Small intestine (tissue), 16 donors: ENCODE data around the gene HSPH1. TPM values are rescaled to one million over a fixed set of nuclear protein-coding genes. Genes with fewer than 3 reads are reported as not detected.

Source experiments
- DNase-seq, 2 donors: peaks; one replicate each; pipeline versions ENCODE4 v3.0.0 to v3.0.0-alpha.2; 2013
- FAIRE-seq: peaks from 2 replicates; lab custom pipeline; 2012; peaks lifted over from hg19 to GRCh38; lab: Jason Lieb, UNC
- H3K27ac ChIP-seq, 3 donors: one replicate each; pipeline ENCODE4 v1.5.1; 2013; ENCODE audit warnings: low read length in 2 of 3, mild to moderate bottlenecking in 2 of 3, control low read depth in 1 of 3, inconsistent platforms in 1 of 3, low read depth in 1 of 3, moderate library complexity in 1 of 3
- H3K27me3 ChIP-seq, 3 donors: one replicate each; pipeline ENCODE4 v1.6.1; 2013; ENCODE audit warnings: low read length in 3 of 3, inconsistent platforms in 1 of 3; ENCODE audit not compliant: control insufficient read depth in 3 of 3, insufficient read depth in 3 of 3
- H3K36me3 ChIP-seq, 3 donors: one replicate each; pipeline ENCODE4 v1.6.1; 2013; ENCODE audit warnings: low read length in 3 of 3, inconsistent platforms in 1 of 3, low read depth in 1 of 3, mild to moderate bottlenecking in 1 of 3, moderate library complexity in 1 of 3; ENCODE audit not compliant: control insufficient read depth in 3 of 3, insufficient read depth in 2 of 3
- H3K4me1 ChIP-seq, 3 donors: one replicate each; pipeline ENCODE4 v1.6.1; 2013; ENCODE audit warnings: low read length in 2 of 3, inconsistent platforms in 1 of 3, low read depth in 1 of 3, mild to moderate bottlenecking in 1 of 3, moderate library complexity in 1 of 3; ENCODE audit not compliant: control insufficient read depth in 3 of 3, insufficient read depth in 2 of 3
- H3K4me3 ChIP-seq, 3 donors: one replicate each; pipeline ENCODE4 v1.5.1; 2013; ENCODE audit warnings: low read length in 3 of 3, control low read depth in 1 of 3, inconsistent platforms in 1 of 3, low read depth in 1 of 3, mild to moderate bottlenecking in 1 of 3, moderate library complexity in 1 of 3
- H3K9me3 ChIP-seq, 2 donors: one replicate each; pipeline ENCODE4 v1.6.1; 2013; ENCODE audit warnings: low read depth in 1 of 2, low read length in 1 of 2; ENCODE audit not compliant: control insufficient read depth in 2 of 2, insufficient read depth in 1 of 2
- WGBS, 3 donors: extraction: QIAGEN DNeasy Blood & Tissue Kit; methylation state at CpG; one replicate each; pipeline ENCODE4 v1.1.7; 2013; 5-methylcytosine and 5-hydroxymethylcytosine counted together
- long read RNA-seq, 10 donors: transcript quantifications; one replicate each; lab custom pipeline, GENCODE V29; 2026
- polyA plus RNA-seq, 4 donors: library from polyadenylated mRNA; stranded (reverse) in 3 of 4; unstranded in 1 of 4; fragments of 200-250 nt in 3 of 4; fragments of 120-200 nt in 1 of 4; gene quantifications; one replicate each; pipeline versions ENCODE4 v1.2.1 to v1.2.3, GENCODE V29; 2013
- donor health status: healthy with polysubstance abuse.
- donor health status: control.
- donor health status: control.
- donor health status: Bipolar disorder and iron deficiency.
- donor health status: healthy.

The HSPH1 gene
- 10 to 100 TPM in 2 of 4 donors, 1 to 10 TPM in 2; 8.5 to 61.4 (median 17.3) TPM for polyA plus RNA-seq
- long read RNA-seq, donor 1: 0 reads
- long read RNA-seq, donor 2, full-length matches to known transcripts: 2 of 2 reads
- long read RNA-seq, donor 2, partial matches to known transcripts: 0 of 2 reads
- long read RNA-seq, donor 2, other reads (novel, unspliced or antisense): 0 of 2 reads
- long read RNA-seq, donor 3, partial matches to known transcripts: 16 of 17 reads
- long read RNA-seq, donor 3, other reads (novel, unspliced or antisense): 0 of 17 reads
- long read RNA-seq, donor 4: 0 reads
- long read RNA-seq, donor 5, partial matches to known transcripts: 0 of 2 reads
- long read RNA-seq, donor 5, other reads (novel, unspliced or antisense): 0 of 2 reads
- long read RNA-seq, donor 6, full-length matches to known transcripts: 2 of 2 reads
- long read RNA-seq, donor 6, partial matches to known transcripts: 0 of 2 reads
- long read RNA-seq, donor 6, other reads (novel, unspliced or antisense): 0 of 2 reads
- long read RNA-seq, donor 7: 0 reads
- long read RNA-seq, donor 8: 0 reads
- long read RNA-seq, donor 9: 0 reads
- long read RNA-seq, donor 10, full-length matches to known transcripts: 3 of 8 reads
- long read RNA-seq, donor 10, partial matches to known transcripts: 5 of 8 reads
- long read RNA-seq, donor 10, other reads (novel, unspliced or antisense): 0 of 8 reads

- Histone ChIP-seq H3K36me3 (peaks cover 0 to 4% (median 0%) of the 10 kb centered on the region in 3 donors), H3K4me3 (peak within 1 kb of the TSS; percentile 80 to 94 (median 92)), H3K27ac (peak within 1 kb of the TSS; percentile 71 to 94 (median 88)), H3K9me3 (no peaks in the 10 kb centered on the region), H3K27me3 (no peaks in the 10 kb centered on the region), H3K4me1 (peaks cover 1 to 5% (median 3%) of the 10 kb centered on the region in 3 donors)
- 0 to 1% (median 0%) methylated on average over 50 to 54 of the region's 54 CpGs for WGBS, 3 donors
- peak; percentile 99 to 100 for DNase-seq
- FAIRE-seq: no peak
Measured at GRCh38 chr13:31161557-31162150, at the start of gene HSPH1. TSS of gene HSPH1 (minus strand) at chr13:31161904. CDS start at chr13:31161582, 322 bp downstream.

- no peak for FAIRE-seq
- H3K36me3 ChIP-seq: no peaks in the 10 kb centered on the region
- H3K9me3 ChIP-seq: no peaks in the 10 kb centered on the region
- no peak for DNase-seq
- no peak overlapping the region for H3K4me3 ChIP-seq
- 66 to 81% (median 74%) methylated on average over 4 of the region's 4 CpGs for WGBS, 3 donors
- no peak overlapping the region for H3K27ac ChIP-seq
- H3K4me1 ChIP-seq: no peaks in the 10 kb centered on the region
- H3K27me3 ChIP-seq: no peaks in the 10 kb centered on the region
Measured at GRCh38 chr13:31209841-31210210, 48.1 kb upstream of the HSPH1 start.

- WGBS, 3 donors: 46 to 52% (median 50%) methylated on average over 8 of the region's 8 CpGs
- FAIRE-seq: no peak
- no peaks in the 10 kb centered on the region for H3K4me1 ChIP-seq
- H3K27ac ChIP-seq: no peak overlapping the region
- H3K27me3 ChIP-seq: no peaks in the 10 kb centered on the region
- no peak for DNase-seq
- no peaks in the 10 kb centered on the region for H3K9me3 ChIP-seq
- no peak overlapping the region for H3K4me3 ChIP-seq
- H3K36me3 ChIP-seq: no peaks in the 10 kb centered on the region
Measured at GRCh38 chr13:31209172-31209840, 47.6 kb upstream of the HSPH1 start.

- 83 to 89% (median 86%) methylated on average over 12 of the region's 12 CpGs for WGBS, 3 donors
- Histone ChIP-seq H3K9me3 (no peaks in the 10 kb centered on the region), H3K36me3 (no peaks in the 10 kb centered on the region), H3K27ac (no peak overlapping the region), H3K4me3 (no peak overlapping the region), H3K4me1 (no peaks in the 10 kb centered on the region), H3K27me3 (no peaks in the 10 kb centered on the region)
- no peak for FAIRE-seq
- DNase-seq: no peak
Measured at GRCh38 chr13:31208559-31209122, 46.9 kb upstream of the HSPH1 start.

- Histone ChIP-seq H3K27me3 (no peaks in the 10 kb centered on the region), H3K27ac (no peak overlapping the region), H3K9me3 (no peaks in the 10 kb centered on the region), H3K4me3 (no peak overlapping the region), H3K4me1 (no peaks in the 10 kb centered on the region), H3K36me3 (no peaks in the 10 kb centered on the region)
- FAIRE-seq (no peak), DNase-seq (no peak)
- WGBS, 3 donors: 70 to 77% (median 77%) methylated on average over 15 of the region's 15 CpGs
Measured at GRCh38 chr13:31207661-31208552, 46.2 kb upstream of the HSPH1 start.

- no peak overlapping the region for H3K4me3 ChIP-seq
- no peaks in the 10 kb centered on the region for H3K36me3 ChIP-seq
- H3K27me3 ChIP-seq: no peaks in the 10 kb centered on the region
- FAIRE-seq (no peak), DNase-seq (peak in 1 of 2 donors; percentile 17)
- WGBS, 3 donors: 77 to 91% (median 82%) methylated on average over 1 of the region's 1 CpG
- no peak overlapping the region for H3K27ac ChIP-seq
- H3K4me1 ChIP-seq: peaks cover 0 to 5% (median 2%) of the 10 kb centered on the region in 3 donors
- no peaks in the 10 kb centered on the region for H3K9me3 ChIP-seq
Measured at GRCh38 chr13:31204592-31204991, 42.9 kb upstream of the HSPH1 start.

- Histone ChIP-seq H3K27ac (no peak overlapping the region), H3K4me1 (peaks cover 2 to 16% (median 5%) of the 10 kb centered on the region in 3 donors), H3K36me3 (no peaks in the 10 kb centered on the region), H3K9me3 (no peaks in the 10 kb centered on the region), H3K4me3 (peak overlapping the region in 2 of 3 donors; percentile 64 to 70), H3K27me3 (no peaks in the 10 kb centered on the region)
- FAIRE-seq (no peak), DNase-seq (no peak)
- WGBS, 3 donors: 30 to 50% (median 42%) methylated on average over 7 of the region's 7 CpGs
Measured at GRCh38 chr13:31201341-31202031, 39.8 kb upstream of the HSPH1 start.
